ENCODE measurements around the gene MVD. TPM values are rescaled to one million over a fixed set of nuclear protein-coding genes. Genes with fewer than 3 reads are reported as not detected.

MVD gene
- total and polyA plus RNA-seq, 2 of the 13 experiments (the other 11 are each of a cell fraction or from before 2014, with no cell fraction given): 28.1 to 187 TPM

DNA sequence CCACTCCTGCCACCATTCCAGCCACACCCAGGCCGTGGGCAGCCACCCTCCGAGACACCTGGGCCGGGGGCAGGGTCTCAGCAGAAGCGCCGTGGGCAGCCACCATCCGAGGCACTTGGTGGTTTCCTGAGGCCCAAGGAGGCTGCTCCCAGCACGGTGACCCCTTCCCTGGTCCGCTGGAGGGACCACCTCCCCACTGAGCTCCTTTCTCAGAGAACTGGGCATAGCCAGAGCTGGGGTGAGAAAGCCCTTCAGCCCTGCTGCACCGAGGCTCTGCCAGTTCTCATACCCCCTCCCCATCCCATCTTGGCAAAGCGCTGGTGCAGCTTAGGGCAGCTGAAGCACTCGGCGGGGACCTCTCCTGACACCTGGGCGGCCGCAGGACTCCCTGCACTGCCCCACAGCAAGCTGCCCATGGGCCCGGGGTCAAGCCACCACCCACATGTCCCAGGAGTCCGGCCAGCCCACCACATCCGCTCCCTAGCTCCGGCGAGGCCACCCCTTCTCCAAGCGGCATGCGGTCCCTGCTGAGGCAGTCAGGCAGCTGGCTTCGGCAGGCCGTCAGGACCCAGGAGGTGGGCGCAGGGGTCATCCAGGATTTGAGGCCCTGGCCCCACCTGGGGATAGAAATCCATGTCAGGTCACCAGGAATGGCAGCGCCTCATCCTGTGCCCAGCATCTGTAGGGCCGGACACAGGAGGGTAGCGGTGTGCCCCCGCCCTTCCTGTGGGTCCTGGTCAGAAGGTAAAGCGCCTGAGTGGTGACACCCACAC, 10.7 kb downstream of the MVD start (continued):
- no peak for TF ChIP-seq ZNF674 (CRISPR knock-in tag; IDR thresholded peaks at IDR 0.05; ENCODE audit: low read depth)

DNA sequence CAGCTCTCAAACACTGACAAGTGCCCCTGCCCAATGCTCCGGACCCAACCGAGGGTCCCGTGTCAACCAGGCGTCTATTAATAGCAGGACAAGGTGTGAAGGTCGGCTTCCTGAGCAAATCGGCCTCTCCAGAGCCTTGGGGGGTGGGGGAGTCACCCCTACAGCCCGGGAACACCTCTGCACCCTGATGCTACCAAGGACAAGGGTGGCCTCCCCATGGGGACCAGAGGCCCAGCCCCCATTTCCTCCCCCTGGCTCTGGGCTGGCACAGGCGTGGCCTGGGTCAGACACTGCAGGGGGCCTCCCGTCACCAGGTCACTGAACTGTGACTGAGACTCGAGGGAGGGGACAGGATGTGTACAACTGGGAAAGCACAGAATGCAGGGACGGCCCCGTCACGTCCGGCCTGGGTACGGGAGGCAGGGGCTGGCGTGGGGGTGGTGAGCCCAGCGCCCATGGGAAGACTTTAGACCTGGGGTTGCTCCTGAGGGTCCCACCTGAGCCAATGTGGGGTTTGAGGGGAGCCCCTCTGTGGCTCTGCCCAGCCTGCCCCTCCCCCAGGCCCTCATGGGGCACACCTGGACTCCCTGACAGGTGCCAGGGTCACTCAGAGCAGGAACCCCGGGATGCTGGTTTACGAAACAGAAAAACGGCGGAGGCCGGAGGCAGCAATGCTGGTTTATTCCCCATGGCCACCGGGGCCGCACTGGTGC, 11.5 kb downstream of the MVD start:
- POLR2A ChIA-PET: interaction anchor here (1.3 to 5.2 kb wide), 4 partner anchors 10 to 33 kb away, joined by 3 to 51 read pairs (median 10); partner anchors contain the start of gene MVD
- Histone ChIP-seq H3K4me3 (replicated peaks in 1 of 3; ENCODE audit: insufficient read depth in 1 of 3, low read depth in 2 of 3, low read length in 3 of 3) (peak overlapping the region; percentile 66 to 100 (median 94)), H3K27ac (ENCODE audit: extremely low read length, insufficient read depth, low read length) (peak overlapping the region; percentile 88), H3K36me3 (replicated peaks in 1 of 2; ENCODE audit: control insufficient read depth in 1 of 2, insufficient read depth in 2 of 2, low read length in 2 of 2) (peaks cover 6 to 30% of the 10 kb centered on the region in 2 experiments), H3K9ac (ENCODE audit: insufficient read depth, low read depth, low read length) (peak overlapping the region; percentile 86), H3K27me3 (ENCODE audit: control insufficient read depth in 1 of 2, insufficient read depth in 2 of 2, low read length in 2 of 2) (no peaks in the 10 kb centered on the region), H2AFZ (ENCODE audit: low read length) (no peak overlapping the region), H4K20me1 (ENCODE audit: insufficient read depth, low read length) (peaks cover 8% of the 10 kb centered on the region; the same call in 1 of the 2 replicates), H3K4me2 (ENCODE audit: low read depth, low read length) (peak overlapping the region; percentile 97), H3K4me1 (ENCODE audit: insufficient read depth, low read length) (peaks cover 27% of the 10 kb centered on the region), H3K79me2 (ENCODE audit: insufficient read depth, low read length) (peaks cover 21% of the 10 kb centered on the region), H3K9me3 (ENCODE audit: low read length) (no peaks in the 10 kb centered on the region)
- FAIRE-seq (peak; percentile 96), DNase-seq (ENCODE audit: low spot score) (peak; percentile 94), ATAC-seq (peak; percentile 78)
- in situ Hi-C loops (cut with HindIII; ENCODE audit: extremely low pct_ligation_motif_present, low pct_unique_long_range_greater_than_20kb) (no loop called here), intact Hi-C loops (cut with micrococcal nuclease; ENCODE audit: unreplicated experiment) (loop anchor here (2.0 to 5.0 kb wide), 2 partner anchors 33 to 54 kb away; no protein-coding TSS in a partner anchor)
- WGBS (ENCODE audit: low lambda C conversion rate): 38% methylated on average over 10 of the region's 24 CpGs
- CTCF ChIA-PET (ENCODE audit: low intra/inter-chr PET ratio, low total read pairs): no interaction called here
- BruUV-seq (replicated peaks): no TSS peak
- TF ChIP-seq ZKSCAN1 (IDR thresholded peaks at IDR 0.05; ENCODE audit: low read length) (no peak), E2F2 (CRISPR knock-in tag; IDR thresholded peaks at IDR 0.05; ENCODE audit: borderline replicate concordance) (peak; percentile 22; the same call in 1 of the 2 replicates), ZNF225 (CRISPR knock-in tag; IDR thresholded peaks at IDR 0.05) (no peak), ZNF777 (CRISPR knock-in tag; IDR thresholded peaks at IDR 0.05) (peak; percentile 41; the same call in 1 of the 2 replicates), ZNF564 (CRISPR knock-in tag; IDR thresholded peaks at IDR 0.05) (no peak), ZNF570 (CRISPR knock-in tag; IDR thresholded peaks at IDR 0.05; ENCODE audit: borderline replicate concordance) (no peak), MAX (IDR thresholded peaks at IDR 0.05) (peak; percentile 84), ZNF891 (CRISPR knock-in tag; IDR thresholded peaks at IDR 0.05) (peak; percentile 68; the same call in 1 of the 2 replicates), HDAC2 (CRISPR knock-in tag; IDR thresholded peaks at IDR 0.05) (peak; percentile 89)
- TF ChIP-seq, protein P1, sequence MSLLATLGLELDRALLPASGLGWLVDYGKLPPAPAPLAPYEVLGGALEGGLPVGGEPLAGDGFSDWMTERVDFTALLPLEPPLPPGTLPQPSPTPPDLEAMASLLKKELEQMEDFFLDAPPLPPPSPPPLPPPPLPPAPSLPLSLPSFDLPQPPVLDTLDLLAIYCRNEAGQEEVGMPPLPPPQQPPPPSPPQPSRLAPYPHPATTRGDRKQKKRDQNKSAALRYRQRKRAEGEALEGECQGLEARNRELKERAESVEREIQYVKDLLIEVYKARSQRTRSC (CRISPR knock-in tag; IDR thresholded peaks at IDR 0.05; ENCODE audit: low read depth): no peak
- TF ChIP-seq, protein P2, sequence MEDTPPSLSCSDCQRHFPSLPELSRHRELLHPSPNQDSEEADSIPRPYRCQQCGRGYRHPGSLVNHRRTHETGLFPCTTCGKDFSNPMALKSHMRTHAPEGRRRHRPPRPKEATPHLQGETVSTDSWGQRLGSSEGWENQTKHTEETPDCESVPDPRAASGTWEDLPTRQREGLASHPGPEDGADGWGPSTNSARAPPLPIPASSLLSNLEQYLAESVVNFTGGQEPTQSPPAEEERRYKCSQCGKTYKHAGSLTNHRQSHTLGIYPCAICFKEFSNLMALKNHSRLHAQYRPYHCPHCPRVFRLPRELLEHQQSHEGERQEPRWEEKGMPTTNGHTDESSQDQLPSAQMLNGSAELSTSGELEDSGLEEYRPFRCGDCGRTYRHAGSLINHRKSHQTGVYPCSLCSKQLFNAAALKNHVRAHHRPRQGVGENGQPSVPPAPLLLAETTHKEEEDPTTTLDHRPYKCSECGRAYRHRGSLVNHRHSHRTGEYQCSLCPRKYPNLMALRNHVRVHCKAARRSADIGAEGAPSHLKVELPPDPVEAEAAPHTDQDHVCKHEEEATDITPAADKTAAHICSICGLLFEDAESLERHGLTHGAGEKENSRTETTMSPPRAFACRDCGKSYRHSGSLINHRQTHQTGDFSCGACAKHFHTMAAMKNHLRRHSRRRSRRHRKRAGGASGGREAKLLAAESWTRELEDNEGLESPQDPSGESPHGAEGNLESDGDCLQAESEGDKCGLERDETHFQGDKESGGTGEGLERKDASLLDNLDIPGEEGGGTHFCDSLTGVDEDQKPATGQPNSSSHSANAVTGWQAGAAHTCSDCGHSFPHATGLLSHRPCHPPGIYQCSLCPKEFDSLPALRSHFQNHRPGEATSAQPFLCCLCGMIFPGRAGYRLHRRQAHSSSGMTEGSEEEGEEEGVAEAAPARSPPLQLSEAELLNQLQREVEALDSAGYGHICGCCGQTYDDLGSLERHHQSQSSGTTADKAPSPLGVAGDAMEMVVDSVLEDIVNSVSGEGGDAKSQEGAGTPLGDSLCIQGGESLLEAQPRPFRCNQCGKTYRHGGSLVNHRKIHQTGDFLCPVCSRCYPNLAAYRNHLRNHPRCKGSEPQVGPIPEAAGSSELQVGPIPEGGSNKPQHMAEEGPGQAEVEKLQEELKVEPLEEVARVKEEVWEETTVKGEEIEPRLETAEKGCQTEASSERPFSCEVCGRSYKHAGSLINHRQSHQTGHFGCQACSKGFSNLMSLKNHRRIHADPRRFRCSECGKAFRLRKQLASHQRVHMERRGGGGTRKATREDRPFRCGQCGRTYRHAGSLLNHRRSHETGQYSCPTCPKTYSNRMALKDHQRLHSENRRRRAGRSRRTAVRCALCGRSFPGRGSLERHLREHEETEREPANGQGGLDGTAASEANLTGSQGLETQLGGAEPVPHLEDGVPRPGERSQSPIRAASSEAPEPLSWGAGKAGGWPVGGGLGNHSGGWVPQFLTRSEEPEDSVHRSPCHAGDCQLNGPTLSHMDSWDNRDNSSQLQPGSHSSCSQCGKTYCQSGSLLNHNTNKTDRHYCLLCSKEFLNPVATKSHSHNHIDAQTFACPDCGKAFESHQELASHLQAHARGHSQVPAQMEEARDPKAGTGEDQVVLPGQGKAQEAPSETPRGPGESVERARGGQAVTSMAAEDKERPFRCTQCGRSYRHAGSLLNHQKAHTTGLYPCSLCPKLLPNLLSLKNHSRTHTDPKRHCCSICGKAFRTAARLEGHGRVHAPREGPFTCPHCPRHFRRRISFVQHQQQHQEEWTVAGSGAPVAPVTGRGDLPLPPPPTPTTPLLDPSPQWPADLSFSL (CRISPR knock-in tag; IDR thresholded peaks at IDR 0.05): no peak

Data from HepG2 (cell line).